Transverse colon (tissue), 4 donors: ENCODE results near the gene SUGCT. TPM values are rescaled to one million over a fixed set of nuclear protein-coding genes. Genes with fewer than 3 reads are reported as not detected.
A peak's percentile ranks its signal among the peaks of the same experiment; 100 is the strongest.
"Not testable (repeated sequence)": the region's sequence is repeated elsewhere in the genome, so short reads cannot be mapped to it uniquely, and the experiment has no call there.

Source experiments
- DNase-seq: peaks from one replicate; pipeline ENCODE4 v3.0.0-alpha.2; 2019
- H3K27ac ChIP-seq, 4 donors: fragments of 200-600 bp; sonication (generic); 2 replicates each; pipeline ENCODE4 v1.5.1; 2016 to 2018; ENCODE audit warnings: inconsistent platforms in 4 of 4
- H3K27me3 ChIP-seq: fragments of 200-600 bp; sonication (generic); 2 replicates; pipeline ENCODE4 v1.5.1; 2017; ENCODE audit warnings: inconsistent platforms
- H3K36me3 ChIP-seq, 4 donors: fragments of 200-600 bp; sonication (generic); 2 replicates each; pipeline ENCODE4 v1.5.1; 2017 to 2019; ENCODE audit warnings: inconsistent platforms in 4 of 4
- H3K4me1 ChIP-seq, 4 donors: fragments of 200-600 bp; sonication (generic); 2 replicates each; pipeline ENCODE4 v1.5.1; 2017 to 2020; ENCODE audit warnings: inconsistent platforms in 4 of 4
- H3K4me3 ChIP-seq, 4 donors: fragments of 200-600 bp; sonication (generic); 1 replicate in 1 of 4; 2 replicates in 3 of 4; pipeline versions ENCODE4 v1.5.1 to v1.6.1; 2017 to 2019; ENCODE audit warnings: inconsistent platforms in 4 of 4
- H3K9me3 ChIP-seq, 2 donors: fragments of 200-600 bp; sonication (generic); 2 replicates each; pipeline ENCODE4 v1.5.1; 2017 to 2019; ENCODE audit warnings: inconsistent platforms in 2 of 2
- CTCF ChIP-seq, 5 experiments: fragments of 200-600 bp in 3 of 5; fragments of 450-650 bp in 2 of 5; sonication (generic) in 3 of 5; IDR thresholded peaks; 1 replicate in 2 of 5; 2 replicates in 3 of 5; pipeline ENCODE4 v1.5.1; 2016 to 2017; ENCODE audit warnings: antibody characterized with exemption in 5 of 5, inconsistent platforms in 3 of 5, mild to moderate bottlenecking in 2 of 5, moderate library complexity in 1 of 5
- EP300 ChIP-seq: sonication (generic); formaldehyde crosslinking; IDR thresholded peaks from one replicate; pipeline ENCODE4 v1.6.1; 2017; ENCODE audit warnings: antibody characterized with exemption, low read depth
- POLR2A ChIP-seq: fragments of 450-650 bp; IDR thresholded peaks from one replicate; pipeline ENCODE4 v1.6.1; 2016; ENCODE audit warnings: antibody characterized with exemption, mild to moderate bottlenecking, moderate library complexity
- POLR2AphosphoS5 ChIP-seq, 3 donors: sonication (generic); formaldehyde crosslinking; IDR thresholded peaks; one replicate each; pipeline ENCODE4 v1.6.1; 2016; ENCODE audit warnings: antibody characterized with exemption in 3 of 3
- WGBS, 2 donors: methylation state at CpG; one replicate each; pipeline ENCODE4 v1.1.5; 2018; ENCODE audit warnings: low coverage in 1 of 2; 5-methylcytosine and 5-hydroxymethylcytosine counted together
- in situ Hi-C, 4 donors: fragments of 200-750 bp; cut with MboI; loops; one replicate each; pipeline versions ENCODE4 v1.15.0 to v1.15.1; 2017; ENCODE audit warnings: low sequenced_read_pairs in 3 of 4, low pct_ligation_motif_present in 1 of 4, low pct_unique_long_range_greater_than_20kb in 1 of 4
- intact Hi-C: fragments of 100-400 bp; cut with DNase I; formaldehyde crosslinking; loops from one replicate; pipeline ENCODE4 v1.15.1; 2023; ENCODE audit warnings: low total_unique reads
- total RNA-seq, 4 donors: library from RNA; depleted of rRNA; stranded (reverse); fragments of >200 nt; gene quantifications; one replicate each; pipeline ENCODE4 v1.1.0, GENCODE V29; 2016

Gene SUGCT
- total RNA-seq, 4 donors from 2014 or later = 2.6 to 44.5 (median 15.9) TPM

- no peaks in the 10 kb centered on the region for H3K27me3 ChIP-seq
- TF ChIP-seq POLR2A = no peak
- no peak for TF ChIP-seq POLR2AphosphoS5 (IDR thresholded peaks at IDR 0.05)
- TF ChIP-seq EP300 = no peak
- TF ChIP-seq CTCF (IDR thresholded peaks at IDR 0.05) = no peak
- peaks cover 8 to 35% (median 20%) of the 10 kb centered on the region in 4 donors for H3K4me1 ChIP-seq
- DNase-seq = no peak
- in situ Hi-C loops (no loop called here), intact Hi-C loops (no loop called here)
- peak overlapping the region; percentile 91 to 96 (median 92) for H3K27ac ChIP-seq
- WGBS, 2 donors = 0 to 25% methylated on average over 1 to 17 of the region's 17 CpGs
- no peaks in the 10 kb centered on the region for H3K36me3 ChIP-seq
- H3K4me3 ChIP-seq = peak overlapping the region; percentile 72 to 94 (median 79)
- H3K9me3 ChIP-seq = no peaks in the 10 kb centered on the region
Measured at GRCh38 chr7:40135317-40135610, 459 bp downstream of the SUGCT start.

- TF ChIP-seq POLR2A (no peak), POLR2AphosphoS5 (IDR thresholded peaks at IDR 0.05) (no peak), CTCF (IDR thresholded peaks at IDR 0.05) (no peak), EP300 (no peak)
Measured at GRCh38 chr7:40137563-40137962, 2.8 kb downstream of the SUGCT start.

GRCh38 chr7:40138973-40139372, 4.2 kb downstream of the SUGCT start:
- in situ Hi-C loops (no loop called here), intact Hi-C loops (no loop called here)
- Histone ChIP-seq H3K9me3 (no peaks in the 10 kb centered on the region), H3K27me3 (no peaks in the 10 kb centered on the region), H3K4me3 (no peak overlapping the region), H3K27ac (no peak overlapping the region), H3K4me1 (peaks cover 0 to 9% (median 7%) of the 10 kb centered on the region in 4 donors), H3K36me3 (no peaks in the 10 kb centered on the region)
- 86 to 90% methylated on average over 5 of the region's 5 CpGs for whole genome bisulfite sequencing, 2 donors
- TF ChIP-seq EP300 (no peak), POLR2A (no peak), POLR2AphosphoS5 (IDR thresholded peaks at IDR 0.05) (no peak), CTCF (IDR thresholded peaks at IDR 0.05) (no peak)
- DNase-seq = no peak

More at GRCh38 chr7:40137563-40137962, 2.8 kb downstream of the SUGCT start:
- DNase-seq = no peak
- Histone ChIP-seq H3K27me3 (no peaks in the 10 kb centered on the region), H3K27ac (no peak overlapping the region), H3K4me1 (peaks cover 8 to 20% (median 16%) of the 10 kb centered on the region in 4 donors), H3K4me3 (no peak overlapping the region), H3K36me3 (no peaks in the 10 kb centered on the region), H3K9me3 (no peaks in the 10 kb centered on the region)
- intact Hi-C loops = no loop called here
- 85 to 87% methylated on average over 2 of the region's 2 CpGs for WGBS, 2 donors
- in situ Hi-C loops = no loop called here

GRCh38 chr7:40139891-40140290, 5.1 kb downstream of the SUGCT start:
- H3K9me3 ChIP-seq, H3K4me3 ChIP-seq, in situ Hi-C loops, intact Hi-C loops, H3K36me3 ChIP-seq, DNase-seq, H3K27me3 ChIP-seq, H3K27ac ChIP-seq: not testable (repeated sequence)
- H3K4me1 ChIP-seq = peaks cover 0 to 11% (median 7%) of the 10 kb centered on the region in 4 donors
- WGBS, 2 donors = 93 to 95% methylated on average over 13 of the region's 13 CpGs

DNA sequence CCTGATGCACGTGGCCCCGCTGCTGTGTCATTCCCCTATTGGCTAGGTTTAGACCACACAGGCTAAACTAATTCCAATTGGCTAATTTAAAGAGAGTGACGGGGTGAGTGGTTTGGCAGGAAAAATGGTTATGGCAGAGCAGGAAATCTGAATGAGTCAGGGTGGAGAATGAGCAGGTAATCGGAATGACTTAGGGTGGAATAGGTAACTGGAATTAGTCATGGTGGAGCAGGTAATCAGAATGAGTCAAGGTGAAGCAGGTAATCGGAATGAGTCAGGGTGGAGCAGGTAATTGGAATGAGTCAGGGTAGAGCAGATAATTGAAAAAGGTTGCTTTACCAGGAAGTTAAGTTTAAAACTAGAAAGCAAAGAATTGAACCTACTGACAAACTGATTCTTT, 7.1 kb downstream of the SUGCT start:
- intact Hi-C loops, H3K4me3 ChIP-seq, H3K27me3 ChIP-seq, H3K36me3 ChIP-seq, in situ Hi-C loops, H3K9me3 ChIP-seq, DNase-seq: not testable (repeated sequence)
- Histone ChIP-seq H3K4me1 (peaks cover 0 to 10% (median 0%) of the 10 kb centered on the region in 4 donors), H3K27ac (peak overlapping the region in 3 of 4 donors; percentile 29 to 44 (median 30))
- 65 to 79% methylated on average over 5 of the region's 5 CpGs for WGBS, 2 donors

GRCh38 chr7:40145596-40146130, 10.9 kb downstream of the SUGCT start:
- intact Hi-C loops, H3K36me3 ChIP-seq, in situ Hi-C loops, DNase-seq, H3K27me3 ChIP-seq, H3K4me3 ChIP-seq, H3K9me3 ChIP-seq: not testable (repeated sequence)
- WGBS, 2 donors = 44 to 52% methylated on average over 3 of the region's 3 CpGs
- peak overlapping the region; percentile 10 to 57 (median 22) for H3K27ac ChIP-seq
- H3K4me1 ChIP-seq = peaks cover 0 to 10% (median 0%) of the 10 kb centered on the region in 4 donors
